GM23248 (cell line): Measurements from ENCODE around the gene SIRT4.

Experiments
- EZH2 ChIP-seq: fragments of 200-600 bp; sonication (generic); IDR thresholded peaks from 2 replicates; pipeline ENCODE4 v1.6.1; 2018; ENCODE audit warnings: antibody characterized with exemption, mild to moderate bottlenecking; ENCODE audit not compliant: insufficient read depth, poor library complexity, severe bottlenecking
- EZH2phosphoT487 ChIP-seq: fragments of 200-600 bp; sonication (generic); IDR thresholded peaks from 2 replicates; pipeline ENCODE4 v1.6.1; 2018; ENCODE audit warnings: antibody characterized with exemption, moderate library complexity, mild to moderate bottlenecking, low read depth; ENCODE audit not compliant: insufficient read depth

DNA sequence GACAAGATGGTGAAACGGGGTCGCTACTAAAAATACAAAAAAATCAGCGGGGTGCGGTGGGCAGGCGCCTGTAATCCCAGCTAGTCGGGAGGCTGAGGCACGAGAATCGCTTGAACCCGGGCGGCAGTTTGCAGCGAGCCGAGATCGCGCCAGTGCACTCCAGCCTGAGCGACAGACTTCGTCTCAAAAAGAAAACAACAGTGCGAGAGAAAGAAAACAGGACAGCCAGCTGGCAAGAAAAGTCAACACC is 9.8 kb upstream of the SIRT4 start:
- TF ChIP-seq EZH2 = no peak
- TF ChIP-seq EZH2phosphoT487 = no peak
